Nephron progenitor cell (in vitro differentiated cells): ENCODE results near the gene UBXN11.

ENCODE experiments used
- DNase-seq: peaks from one replicate; pipeline ENCODE4 v3.0.0; 2021
- H3K27ac Mint-ChIP-seq: 2 replicates; pipeline ENCODE4 v1.8.0; 2021; ENCODE audit warnings: mild to moderate bottlenecking, moderate library complexity, mixed read lengths
- H3K27me3 Mint-ChIP-seq: 2 replicates; pipeline ENCODE4 v1.8.0; 2021; ENCODE audit warnings: mild to moderate bottlenecking, low read depth, mixed read lengths; ENCODE audit not compliant: poor library complexity
- H3K36me3 Mint-ChIP-seq: 2 replicates; pipeline ENCODE4 v1.8.0; 2021; ENCODE audit warnings: low read depth, mixed read lengths
- H3K4me1 Mint-ChIP-seq: 2 replicates; pipeline ENCODE4 v1.8.0; 2021; ENCODE audit warnings: mixed read lengths
- H3K4me3 Mint-ChIP-seq: 2 replicates; pipeline ENCODE4 v1.8.0; 2021; ENCODE audit warnings: mild to moderate bottlenecking, moderate library complexity, mixed read lengths
- H3K9me3 Mint-ChIP-seq: 2 replicates; pipeline ENCODE4 v1.8.0; 2021; ENCODE audit warnings: mild to moderate bottlenecking, moderate library complexity, mixed read lengths
- TF ChIP-seq, protein P1 (sequence below): fragments of 200-600 bp; sonication (generic); IDR thresholded peaks from 2 replicates; pipeline ENCODE4 v1.5.0; 2021; ENCODE audit warnings: antibody characterized with exemption

UBXN11 gene

DNA sequence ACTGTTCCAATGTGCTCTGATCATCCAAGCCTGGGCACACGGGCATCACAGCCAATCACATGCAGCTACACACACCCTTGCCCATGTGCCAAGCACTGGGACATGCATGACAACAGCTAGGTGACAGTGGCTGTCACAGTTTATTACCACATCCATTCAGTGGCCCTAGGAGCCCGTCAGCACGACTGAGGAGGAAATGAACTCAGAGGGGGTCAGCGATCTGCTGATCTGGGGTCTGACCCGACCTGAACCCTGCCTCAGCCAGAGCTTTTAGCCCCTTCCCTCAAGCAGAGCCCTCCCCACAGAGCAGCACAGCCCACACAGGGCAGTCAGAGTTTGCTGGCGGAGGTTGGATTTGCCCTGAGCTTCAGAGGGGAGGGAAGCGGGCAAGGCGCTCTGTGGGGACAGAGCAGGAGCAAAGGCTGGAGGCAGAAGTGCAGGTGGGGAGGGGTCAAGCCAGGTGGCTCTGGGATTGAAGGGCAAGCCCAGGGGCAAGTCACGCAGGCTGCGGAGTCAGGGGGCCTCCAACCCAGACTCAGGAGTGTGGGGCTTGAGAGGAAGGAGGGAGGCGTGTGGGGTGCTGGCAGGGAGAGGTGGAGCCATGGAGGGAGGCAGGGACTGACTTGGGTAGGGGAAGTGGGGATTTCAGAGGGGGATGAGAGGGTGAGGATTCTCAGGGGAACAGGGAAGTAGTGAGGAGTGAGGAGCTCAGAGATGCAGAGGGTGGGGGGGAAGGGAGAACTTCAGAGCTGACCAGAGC, 16.1 kb downstream of the UBXN11 start:
- Mint-ChIP-seq H3K4me3 (peak overlapping the region; percentile 15), H3K27me3 (no peaks in the 10 kb centered on the region), H3K36me3 (peaks cover 16% of the 10 kb centered on the region), H3K4me1 (peaks cover 80% of the 10 kb centered on the region), H3K27ac (no peak overlapping the region), H3K9me3 (no peaks in the 10 kb centered on the region)
- peak; percentile 12 for DNase-seq
- TF ChIP-seq, protein P1, sequence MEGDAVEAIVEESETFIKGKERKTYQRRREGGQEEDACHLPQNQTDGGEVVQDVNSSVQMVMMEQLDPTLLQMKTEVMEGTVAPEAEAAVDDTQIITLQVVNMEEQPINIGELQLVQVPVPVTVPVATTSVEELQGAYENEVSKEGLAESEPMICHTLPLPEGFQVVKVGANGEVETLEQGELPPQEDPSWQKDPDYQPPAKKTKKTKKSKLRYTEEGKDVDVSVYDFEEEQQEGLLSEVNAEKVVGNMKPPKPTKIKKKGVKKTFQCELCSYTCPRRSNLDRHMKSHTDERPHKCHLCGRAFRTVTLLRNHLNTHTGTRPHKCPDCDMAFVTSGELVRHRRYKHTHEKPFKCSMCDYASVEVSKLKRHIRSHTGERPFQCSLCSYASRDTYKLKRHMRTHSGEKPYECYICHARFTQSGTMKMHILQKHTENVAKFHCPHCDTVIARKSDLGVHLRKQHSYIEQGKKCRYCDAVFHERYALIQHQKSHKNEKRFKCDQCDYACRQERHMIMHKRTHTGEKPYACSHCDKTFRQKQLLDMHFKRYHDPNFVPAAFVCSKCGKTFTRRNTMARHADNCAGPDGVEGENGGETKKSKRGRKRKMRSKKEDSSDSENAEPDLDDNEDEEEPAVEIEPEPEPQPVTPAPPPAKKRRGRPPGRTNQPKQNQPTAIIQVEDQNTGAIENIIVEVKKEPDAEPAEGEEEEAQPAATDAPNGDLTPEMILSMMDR, result no peak

DNA sequence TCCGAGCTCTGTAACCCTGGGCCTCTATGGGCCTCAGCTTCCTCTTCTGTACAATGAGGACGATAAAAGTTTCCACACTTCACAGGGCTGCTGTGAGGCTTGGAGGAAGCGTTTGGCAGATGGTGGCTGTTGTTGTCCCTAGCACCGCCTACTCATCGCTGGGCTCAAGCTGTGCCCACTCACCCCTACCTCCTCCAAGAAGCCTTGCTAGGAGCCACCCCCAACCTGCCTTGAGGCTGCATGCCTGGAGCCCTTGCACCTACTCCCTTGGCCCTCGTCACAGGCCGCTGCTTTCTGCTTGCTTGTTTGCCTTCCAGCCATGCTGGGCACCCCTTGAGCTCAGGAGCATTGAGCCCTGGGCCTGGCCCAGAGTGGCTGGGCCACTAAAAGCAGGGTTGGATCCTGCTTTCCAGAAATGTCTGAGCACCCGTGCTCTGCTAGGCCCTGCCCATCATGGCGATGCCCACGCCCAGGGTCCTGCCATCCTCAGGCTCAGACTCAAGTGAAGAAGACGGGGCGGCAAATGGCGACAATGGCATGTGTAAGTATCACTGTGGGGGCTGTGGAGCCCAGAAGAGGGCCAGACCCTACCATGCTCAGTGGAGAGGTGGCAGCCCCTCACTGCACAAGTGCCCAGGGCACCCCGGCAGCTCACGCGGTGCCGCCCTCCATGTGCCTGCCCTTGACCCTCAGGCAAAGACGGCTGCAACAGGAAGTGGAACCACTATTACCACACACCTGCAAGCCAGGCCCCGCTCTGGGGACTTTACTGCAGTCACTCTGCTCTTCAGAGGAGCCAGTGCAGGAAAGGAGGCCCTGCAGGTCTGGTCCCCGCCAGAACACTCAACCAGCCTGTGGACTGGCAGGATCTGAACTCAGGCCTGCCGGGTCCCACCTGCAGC, 17.0 kb downstream of the UBXN11 start:
- no peaks in the 10 kb centered on the region for H3K27me3 Mint-ChIP-seq
- H3K27ac Mint-ChIP-seq, result no peak overlapping the region
- TF ChIP-seq, protein P1, result no peak
- DNase-seq, result no peak
- H3K36me3 Mint-ChIP-seq, result peaks cover 12% of the 10 kb centered on the region
- H3K4me3 Mint-ChIP-seq, result no peak overlapping the region
- H3K4me1 Mint-ChIP-seq, result peaks cover 80% of the 10 kb centered on the region
- H3K9me3 Mint-ChIP-seq, result no peaks in the 10 kb centered on the region

DNA sequence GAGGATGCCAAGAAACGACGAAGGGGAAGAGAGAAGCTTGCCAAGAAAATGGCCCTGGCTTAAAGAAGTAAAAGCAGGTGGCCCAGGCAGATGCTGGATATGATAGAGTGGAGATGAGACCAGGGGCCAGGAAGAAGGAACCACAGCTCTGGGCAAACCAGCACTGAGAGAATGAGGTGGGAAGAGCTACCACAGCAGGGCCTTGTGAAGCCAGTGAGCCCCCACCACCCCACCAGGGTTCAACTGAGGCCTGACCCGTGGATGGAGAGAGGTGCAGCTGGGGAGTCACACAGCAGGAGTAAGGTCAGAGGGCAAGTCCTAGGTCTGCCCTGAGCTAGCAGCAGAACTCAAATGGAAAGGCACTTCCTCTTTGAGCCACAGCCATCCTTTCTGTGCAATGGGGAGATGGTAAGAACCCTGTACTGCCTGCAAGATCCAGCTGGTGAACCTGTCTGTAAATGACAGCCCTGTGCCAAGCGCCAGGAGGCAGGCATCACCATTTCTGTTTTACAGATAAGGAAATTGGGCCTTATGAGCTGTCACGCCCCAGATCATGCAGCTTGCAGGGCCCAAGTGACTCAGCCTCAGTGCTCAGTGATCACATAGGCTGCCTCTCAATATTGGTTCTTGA, 18.0 kb downstream of the UBXN11 start:
- no peaks in the 10 kb centered on the region for H3K9me3 Mint-ChIP-seq
- TF ChIP-seq, protein P1, result no peak
- no peak overlapping the region for H3K4me3 Mint-ChIP-seq
- no peak overlapping the region for H3K27ac Mint-ChIP-seq
- no peaks in the 10 kb centered on the region for H3K27me3 Mint-ChIP-seq
- no peak for DNase-seq
- peaks cover 76% of the 10 kb centered on the region for H3K4me1 Mint-ChIP-seq
- peaks cover 6% of the 10 kb centered on the region for H3K36me3 Mint-ChIP-seq

DNA sequence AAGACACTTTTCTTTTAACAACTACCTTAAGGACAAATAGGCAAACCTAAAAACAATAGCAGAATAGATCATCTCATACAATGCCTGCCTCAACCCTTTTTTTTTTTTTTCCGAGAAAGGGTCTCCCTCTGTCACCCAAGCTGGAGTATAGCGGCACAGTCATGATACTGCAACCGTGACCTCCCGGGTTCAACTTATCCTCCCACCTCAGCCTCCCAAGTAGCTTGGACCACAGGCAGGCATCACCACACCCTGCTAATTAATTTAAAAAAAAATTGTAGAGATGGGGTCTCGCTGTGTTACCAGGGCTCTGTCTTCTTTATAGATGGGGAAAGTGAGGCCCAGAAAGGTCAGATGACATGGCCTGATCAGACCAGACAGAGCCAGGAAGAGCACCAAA, 18.6 kb downstream of the UBXN11 start:
- H3K9me3 Mint-ChIP-seq, result no peaks in the 10 kb centered on the region
- no peaks in the 10 kb centered on the region for H3K27me3 Mint-ChIP-seq
- H3K36me3 Mint-ChIP-seq, result peaks cover 2% of the 10 kb centered on the region
- TF ChIP-seq, protein P1, result no peak
- no peak overlapping the region for H3K4me3 Mint-ChIP-seq
- no peak overlapping the region for H3K27ac Mint-ChIP-seq
- no peak for DNase-seq
- H3K4me1 Mint-ChIP-seq, result peaks cover 78% of the 10 kb centered on the region

DNA sequence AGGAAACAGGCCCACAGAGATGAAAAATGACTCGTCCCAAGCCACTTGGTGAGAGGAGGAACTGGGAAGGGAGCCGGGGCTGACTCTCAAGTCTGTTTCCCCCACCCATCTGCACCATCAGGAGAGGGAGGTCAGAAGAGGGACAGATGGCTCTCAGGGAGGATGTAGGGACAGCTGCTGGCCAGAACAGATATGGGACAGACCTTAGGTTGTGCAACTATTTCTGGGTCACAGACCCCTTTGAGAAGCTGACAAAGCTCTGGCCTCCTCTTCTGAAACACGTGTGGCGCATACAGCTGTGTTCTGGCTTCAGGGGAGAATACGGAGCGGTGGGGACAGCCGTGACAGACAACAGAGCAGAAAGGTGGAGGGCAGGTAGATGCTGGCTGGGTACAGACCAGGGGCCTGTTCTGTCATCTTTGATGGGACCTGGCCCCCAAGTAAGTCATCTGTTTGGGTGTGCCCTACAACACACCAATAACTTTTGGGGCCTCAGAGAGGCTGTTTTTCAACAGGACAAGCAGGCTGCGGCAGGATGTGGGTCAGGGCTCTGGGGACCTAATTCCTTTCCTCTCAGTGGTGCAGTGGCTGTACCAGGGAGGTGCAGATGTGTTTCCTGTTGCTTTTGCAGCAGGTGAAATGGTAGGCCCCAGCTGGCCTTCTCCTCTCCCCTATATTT, 19.3 kb downstream of the UBXN11 start:
- H3K27me3 Mint-ChIP-seq, result no peaks in the 10 kb centered on the region
- peaks cover 81% of the 10 kb centered on the region for H3K4me1 Mint-ChIP-seq
- peak overlapping the region; percentile 51 for H3K27ac Mint-ChIP-seq
- no peaks in the 10 kb centered on the region for H3K36me3 Mint-ChIP-seq
- no peak for DNase-seq
- TF ChIP-seq, protein P1, result no peak
- H3K9me3 Mint-ChIP-seq, result no peaks in the 10 kb centered on the region
- no peak overlapping the region for H3K4me3 Mint-ChIP-seq
